HepG2 (cell line): ENCODE data around the gene LSM12. TPM values are rescaled to one million over a fixed set of nuclear protein-coding genes. Genes with fewer than 3 reads are reported as not detected.

Source experiments
- AKAP8 ChIP-seq: sonication (generic); formaldehyde crosslinking; IDR thresholded peaks from 2 replicates; pipeline ENCODE4 v1.5.1; 2020; ENCODE audit warnings: mild to moderate bottlenecking, missing genetic modification reagents
- ARID2 ChIP-seq: sonication (generic); formaldehyde crosslinking; IDR thresholded peaks from 2 replicates; pipeline ENCODE4 v1.8.1; 2022; ENCODE audit warnings: mild to moderate bottlenecking, missing genetic modification reagents, borderline replicate concordance
- GATAD2A ChIP-seq: IDR thresholded peaks from 2 replicates; pipeline ENCODE4 v1.6.1; 2016
- HNRNPLL ChIP-seq: fragments of 200-400 bp; formaldehyde crosslinking; IDR thresholded peaks from 2 replicates; pipeline ENCODE4 v1.6.1; 2017; ENCODE audit warnings: mild to moderate bottlenecking, low read depth, low read length; ENCODE audit not compliant: poor library complexity, severe bottlenecking
- KDM2A ChIP-seq: sonication (generic); formaldehyde crosslinking; IDR thresholded peaks from 2 replicates; pipeline ENCODE4 v1.4.0; 2020; ENCODE audit warnings: low read depth, missing genetic modification reagents, borderline replicate concordance
- MAZ ChIP-seq, 2 experiments: sonication (generic) in 1 of 2; formaldehyde crosslinking in 1 of 2; IDR thresholded peaks; 2 replicates each; pipeline versions ENCODE4 v1.5.0 to v1.6.1; 2012 to 2020; ENCODE audit warnings: low read depth in 2 of 2, mild to moderate bottlenecking in 2 of 2, borderline replicate concordance in 1 of 2, improper control_type of control experiment in 1 of 2, low read length in 1 of 2, missing genetic modification reagents in 1 of 2, moderate library complexity in 1 of 2
- MIER2 ChIP-seq: IDR thresholded peaks from 2 replicates; pipeline ENCODE4 v1.6.1; 2016; ENCODE audit warnings: missing biosample characterization, missing genetic modification reagents
- MTA1 ChIP-seq: sonication (generic); formaldehyde crosslinking; IDR thresholded peaks from 2 replicates; pipeline ENCODE4 v1.4.0; 2020; ENCODE audit warnings: missing genetic modification reagents, mild to moderate bottlenecking, borderline replicate concordance
- PCBP1 ChIP-seq: fragments of 200-400 bp; formaldehyde crosslinking; IDR thresholded peaks from 2 replicates; pipeline ENCODE4 v1.6.1; 2017; ENCODE audit warnings: mild to moderate bottlenecking, low read depth, low read length, borderline replicate concordance
- PITX1 ChIP-seq: sonication (generic); formaldehyde crosslinking; IDR thresholded peaks from 2 replicates; pipeline ENCODE4 v1.5.1; 2020; ENCODE audit warnings: mild to moderate bottlenecking, missing genetic modification reagents
- STAG1 ChIP-seq: sonication (generic); formaldehyde crosslinking; IDR thresholded peaks from 2 replicates; pipeline ENCODE4 v1.4.0; 2020; ENCODE audit warnings: missing genetic modification reagents
- ZKSCAN1 ChIP-seq: fragments of 150-350 bp; IDR thresholded peaks from 2 replicates; pipeline ENCODE4 v1.6.1; 2014; ENCODE audit warnings: low read length
- ZNF333 ChIP-seq: sonication (generic); formaldehyde crosslinking; IDR thresholded peaks from 2 replicates; pipeline ENCODE4 v1.4.0; 2020; ENCODE audit warnings: mild to moderate bottlenecking, missing genetic modification reagents, borderline replicate concordance
- ZNF337 ChIP-seq: sonication (generic); formaldehyde crosslinking; IDR thresholded peaks from 2 replicates; pipeline ENCODE4 v1.5.1; 2020; ENCODE audit warnings: missing genetic modification reagents, low read depth, mild to moderate bottlenecking, borderline replicate concordance
- polyA plus RNA-seq, 8 experiments: library from polyadenylated mRNA; depleted of rRNA in 3 of 8; stranded (reverse) in 7 of 8; unstranded in 1 of 8; fragments of >200 nt; fragmentation: Illumina TruSeq in 4 of 8; extraction: Trizol in 4 of 8; gene quantifications; 2 replicates each; pipeline versions ENCODE4 v1.2.1 to v1.2.3, GENCODE V29; 2011 to 2016; ENCODE audit warnings: low read depth in 4 of 8, missing spikeins in 1 of 8, mixed read lengths in 1 of 8; ENCODE audit not compliant: insufficient read depth in 1 of 8
- total RNA-seq, 5 experiments: library from RNA; depleted of rRNA; stranded (reverse); fragments of >200 nt; fragmentation: Illumina TruSeq; extraction: Trizol; gene quantifications; 2 replicates each; pipeline ENCODE4 v1.2.3, GENCODE V29; 2016; ENCODE audit warnings: low read depth in 1 of 5
- TF ChIP-seq, protein P1 (sequence below): sonication (generic); formaldehyde crosslinking; IDR thresholded peaks from 2 replicates; pipeline ENCODE4 v1.8.1; 2023; ENCODE audit warnings: mild to moderate bottlenecking, missing genetic modification reagents
- TF ChIP-seq, protein P2 (sequence below): sonication (generic); formaldehyde crosslinking; IDR thresholded peaks from 2 replicates; pipeline ENCODE4 v1.5.0; 2020; ENCODE audit warnings: mild to moderate bottlenecking, missing genetic modification reagents, borderline replicate concordance
- TF ChIP-seq, protein P3 (sequence below): sonication (generic); formaldehyde crosslinking; IDR thresholded peaks from 2 replicates; pipeline ENCODE4 v1.5.1; 2020; ENCODE audit warnings: mild to moderate bottlenecking, missing genetic modification reagents, moderate library complexity
- TF ChIP-seq, protein P4 (sequence below): IDR thresholded peaks from 2 replicates; pipeline ENCODE4 v1.6.1; 2016; ENCODE audit warnings: low read depth, borderline replicate concordance
- TF ChIP-seq, protein P5 (sequence below): sonication (generic); formaldehyde crosslinking; IDR thresholded peaks from 2 replicates; pipeline ENCODE4 v1.4.0; 2020; ENCODE audit warnings: mild to moderate bottlenecking, missing genetic modification reagents

The LSM12 gene
- total and polyA plus RNA-seq, 2 of the 13 experiments (the other 11 are each of a cell fraction or from before 2014, with no cell fraction given) = 52.8 to 55.7 TPM

DNA sequence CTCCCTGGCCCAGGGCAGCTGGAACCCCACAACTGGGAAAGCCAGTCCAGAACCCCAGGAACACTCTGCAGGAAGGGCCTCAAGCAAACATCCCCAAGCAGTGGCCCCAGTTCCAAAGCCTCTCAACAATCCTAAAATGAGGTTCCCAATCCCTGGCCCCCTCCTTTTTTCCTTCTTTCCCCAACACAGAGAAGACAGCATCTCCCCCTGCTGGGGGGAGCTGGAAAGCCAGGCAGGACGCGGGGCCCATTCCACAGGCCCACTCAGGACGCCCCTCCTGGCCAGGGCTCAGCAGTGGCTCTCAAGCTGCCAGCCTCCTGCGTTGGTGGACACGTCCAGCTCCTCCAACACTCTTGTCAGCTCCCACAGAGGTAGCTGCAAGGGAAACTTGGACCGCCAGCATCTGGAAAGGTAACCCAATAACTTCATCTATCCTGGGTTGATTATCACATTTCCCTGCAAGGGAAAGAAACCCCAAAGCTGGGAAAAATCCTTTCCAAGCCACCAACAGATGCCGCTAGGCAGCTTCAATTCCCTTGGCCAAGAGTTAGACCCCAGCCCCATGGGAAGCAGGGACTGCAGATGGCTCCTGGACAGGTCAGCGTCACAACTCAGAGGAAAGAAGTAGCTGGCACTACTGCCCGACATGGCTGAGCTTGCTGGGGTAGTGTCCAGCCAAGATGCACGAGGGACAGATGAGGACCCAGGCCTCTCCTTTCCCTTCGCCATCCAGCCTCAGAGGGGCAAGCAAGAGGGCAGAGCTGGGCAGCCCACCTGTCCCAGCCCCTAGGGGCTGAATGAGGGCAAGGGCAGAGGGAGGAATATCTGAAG, 49.3 kb upstream of the LSM12 start (continued):
- peak; percentile 77; the same call in 1 of the 2 replicates for TF ChIP-seq MAZ (IDR thresholded peaks at IDR 0.05; ENCODE audit: borderline replicate concordance, low read depth, low read length)
- 0 out of 2 replicates have a peak, but pooled peaks have one; percentile 51 for TF ChIP-seq MAZ (CRISPR knock-in tag; IDR thresholded peaks at IDR 0.05; ENCODE audit: low read depth)
- TF ChIP-seq, protein P1, sequence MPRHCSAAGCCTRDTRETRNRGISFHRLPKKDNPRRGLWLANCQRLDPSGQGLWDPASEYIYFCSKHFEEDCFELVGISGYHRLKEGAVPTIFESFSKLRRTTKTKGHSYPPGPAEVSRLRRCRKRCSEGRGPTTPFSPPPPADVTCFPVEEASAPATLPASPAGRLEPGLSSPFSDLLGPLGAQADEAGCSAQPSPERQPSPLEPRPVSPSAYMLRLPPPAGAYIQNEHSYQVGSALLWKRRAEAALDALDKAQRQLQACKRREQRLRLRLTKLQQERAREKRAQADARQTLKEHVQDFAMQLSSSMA (CRISPR knock-in tag) = 0 out of 2 replicates have a peak, but pooled peaks have one; percentile 55
- TF ChIP-seq ZNF337 = no peak
- TF ChIP-seq AKAP8 (CRISPR knock-in tag) = 0 out of 2 replicates have a peak, but pooled peaks have one; percentile 6
- TF ChIP-seq ZKSCAN1 = 0 out of 2 replicates have a peak, but pooled peaks have one; percentile 40
- TF ChIP-seq MIER2 = no peak
- TF ChIP-seq, protein P2, sequence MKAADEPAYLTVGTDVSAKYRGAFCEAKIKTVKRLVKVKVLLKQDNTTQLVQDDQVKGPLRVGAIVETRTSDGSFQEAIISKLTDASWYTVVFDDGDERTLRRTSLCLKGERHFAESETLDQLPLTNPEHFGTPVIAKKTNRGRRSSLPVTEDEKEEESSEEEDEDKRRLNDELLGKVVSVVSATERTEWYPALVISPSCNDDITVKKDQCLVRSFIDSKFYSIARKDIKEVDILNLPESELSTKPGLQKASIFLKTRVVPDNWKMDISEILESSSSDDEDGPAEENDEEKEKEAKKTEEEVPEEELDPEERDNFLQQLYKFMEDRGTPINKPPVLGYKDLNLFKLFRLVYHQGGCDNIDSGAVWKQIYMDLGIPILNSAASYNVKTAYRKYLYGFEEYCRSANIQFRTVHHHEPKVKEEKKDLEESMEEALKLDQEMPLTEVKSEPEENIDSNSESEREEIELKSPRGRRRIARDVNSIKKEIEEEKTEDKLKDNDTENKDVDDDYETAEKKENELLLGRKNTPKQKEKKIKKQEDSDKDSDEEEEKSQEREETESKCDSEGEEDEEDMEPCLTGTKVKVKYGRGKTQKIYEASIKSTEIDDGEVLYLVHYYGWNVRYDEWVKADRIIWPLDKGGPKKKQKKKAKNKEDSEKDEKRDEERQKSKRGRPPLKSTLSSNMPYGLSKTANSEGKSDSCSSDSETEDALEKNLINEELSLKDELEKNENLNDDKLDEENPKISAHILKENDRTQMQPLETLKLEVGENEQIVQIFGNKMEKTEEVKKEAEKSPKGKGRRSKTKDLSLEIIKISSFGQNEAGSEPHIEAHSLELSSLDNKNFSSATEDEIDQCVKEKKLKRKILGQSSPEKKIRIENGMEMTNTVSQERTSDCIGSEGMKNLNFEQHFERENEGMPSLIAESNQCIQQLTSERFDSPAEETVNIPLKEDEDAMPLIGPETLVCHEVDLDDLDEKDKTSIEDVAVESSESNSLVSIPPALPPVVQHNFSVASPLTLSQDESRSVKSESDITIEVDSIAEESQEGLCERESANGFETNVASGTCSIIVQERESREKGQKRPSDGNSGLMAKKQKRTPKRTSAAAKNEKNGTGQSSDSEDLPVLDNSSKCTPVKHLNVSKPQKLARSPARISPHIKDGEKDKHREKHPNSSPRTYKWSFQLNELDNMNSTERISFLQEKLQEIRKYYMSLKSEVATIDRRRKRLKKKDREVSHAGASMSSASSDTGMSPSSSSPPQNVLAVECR (CRISPR knock-in tag) = peak; percentile 38; the same call in 1 of the 2 replicates
- TF ChIP-seq PCBP1 = peak; percentile 72; the same call in 1 of the 2 replicates
- TF ChIP-seq STAG1 (CRISPR knock-in tag) = peak; percentile 89
- TF ChIP-seq PITX1 (CRISPR knock-in tag) = peak; percentile 29; the same call in 1 of the 2 replicates
- TF ChIP-seq, protein P3, sequence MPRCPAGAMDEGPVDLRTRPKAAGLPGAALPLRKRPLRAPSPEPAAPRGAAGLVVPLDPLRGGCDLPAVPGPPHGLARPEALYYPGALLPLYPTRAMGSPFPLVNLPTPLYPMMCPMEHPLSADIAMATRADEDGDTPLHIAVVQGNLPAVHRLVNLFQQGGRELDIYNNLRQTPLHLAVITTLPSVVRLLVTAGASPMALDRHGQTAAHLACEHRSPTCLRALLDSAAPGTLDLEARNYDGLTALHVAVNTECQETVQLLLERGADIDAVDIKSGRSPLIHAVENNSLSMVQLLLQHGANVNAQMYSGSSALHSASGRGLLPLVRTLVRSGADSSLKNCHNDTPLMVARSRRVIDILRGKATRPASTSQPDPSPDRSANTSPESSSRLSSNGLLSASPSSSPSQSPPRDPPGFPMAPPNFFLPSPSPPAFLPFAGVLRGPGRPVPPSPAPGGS = 0 out of 2 replicates have a peak, but pooled peaks have one; percentile 48
- TF ChIP-seq, protein P4, sequence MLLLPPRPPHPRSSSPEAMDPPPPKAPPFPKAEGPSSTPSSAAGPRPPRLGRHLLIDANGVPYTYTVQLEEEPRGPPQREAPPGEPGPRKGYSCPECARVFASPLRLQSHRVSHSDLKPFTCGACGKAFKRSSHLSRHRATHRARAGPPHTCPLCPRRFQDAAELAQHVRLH (CRISPR knock-in tag) = 0 out of 2 replicates have a peak, but pooled peaks have one; percentile 12
- TF ChIP-seq, protein P5, sequence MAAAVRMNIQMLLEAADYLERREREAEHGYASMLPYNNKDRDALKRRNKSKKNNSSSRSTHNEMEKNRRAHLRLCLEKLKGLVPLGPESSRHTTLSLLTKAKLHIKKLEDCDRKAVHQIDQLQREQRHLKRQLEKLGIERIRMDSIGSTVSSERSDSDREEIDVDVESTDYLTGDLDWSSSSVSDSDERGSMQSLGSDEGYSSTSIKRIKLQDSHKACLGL (CRISPR knock-in tag) = no peak
- peak; percentile 45; the same call in 1 of the 2 replicates for TF ChIP-seq GATAD2A (CRISPR knock-in tag)
- peak; percentile 68; the same call in 1 of the 2 replicates for TF ChIP-seq MTA1 (CRISPR knock-in tag)
- 0 out of 2 replicates have a peak, but pooled peaks have one; percentile 44 for TF ChIP-seq KDM2A (CRISPR knock-in tag)
- no peak for TF ChIP-seq ARID2 (CRISPR knock-in tag)
- 0 out of 2 replicates have a peak, but pooled peaks have one; percentile 10 for TF ChIP-seq ZNF333 (CRISPR knock-in tag)
- TF ChIP-seq HNRNPLL = peak; percentile 23
